H1 (cell line): ENCODE results near the gene TBC1D19. TPM values are rescaled to one million over a fixed set of nuclear protein-coding genes. Genes with fewer than 3 reads are reported as not detected.

Source experiments
- CTCF ChIA-PET: fragments of 300-600 bp; sonication (Branson Sonifier 250); formaldehyde crosslinking; loops from one replicate; lab custom pipeline; 2021; ENCODE audit not compliant: partially characterized antibody; lab: Charles Lee
- POLR2A ChIA-PET: fragments of 300-600 bp; sonication (Branson Sonifier 250); formaldehyde crosslinking; loops from one replicate; lab custom pipeline; 2021; ENCODE audit warnings: inconsistent platforms; ENCODE audit not compliant: partially characterized antibody; lab: Charles Lee
- DNase-seq, 2 experiments: peaks; one replicate each; pipeline versions ENCODE4 v3.0.0 to v3.0.0-alpha.2; 2010 to 2022; ENCODE audit warnings: low spot score in 2 of 2, low read depth in 1 of 2, mixed read lengths in 1 of 2
- FAIRE-seq: peaks from 2 replicates; lab custom pipeline; 2011; peaks lifted over from hg19 to GRCh38; lab: Jason Lieb, UNC
- H2AFZ ChIP-seq: 2 replicates; pipeline ENCODE4 v1.8.1; 2012; ENCODE audit warnings: low read length, inconsistent platforms
- H2AK5ac ChIP-seq: 2 replicates; pipeline ENCODE4 v1.6.1; 2013; ENCODE audit warnings: low read depth, low read length
- H2BK120ac ChIP-seq: replicated peaks from 2 replicates; pipeline ENCODE3; 2013; ENCODE audit warnings: low read depth, low read length, inconsistent platforms
- H2BK12ac ChIP-seq: 2 replicates; pipeline ENCODE4 v1.6.1; 2013; ENCODE audit warnings: low read depth, low read length
- H2BK15ac ChIP-seq: 2 replicates; pipeline ENCODE4 v1.6.1; 2013; ENCODE audit warnings: low read length
- H2BK20ac ChIP-seq: 2 replicates; pipeline ENCODE4 v1.6.1; 2013; ENCODE audit warnings: low read length
- H2BK5ac ChIP-seq: 2 replicates; pipeline ENCODE4 v1.6.1; 2013; ENCODE audit warnings: low read depth, low read length
- H3K14ac ChIP-seq: 2 replicates; pipeline ENCODE4 v1.6.1; 2013; ENCODE audit warnings: inconsistent platforms; ENCODE audit not compliant: insufficient read length
- H3K18ac ChIP-seq: 2 replicates; pipeline ENCODE4 v1.6.1; 2013; ENCODE audit warnings: low read length; ENCODE audit errors: extremely low read depth
- H3K23ac ChIP-seq: 2 replicates; pipeline ENCODE4 v1.6.1; 2013; ENCODE audit warnings: inconsistent platforms; ENCODE audit not compliant: insufficient read length
- H3K23me2 ChIP-seq: 2 replicates; pipeline ENCODE4 v1.6.1; 2013; ENCODE audit warnings: low read depth, low read length
- H3K27ac ChIP-seq: 2 replicates; pipeline ENCODE4 v1.6.1; 2011; ENCODE audit warnings: low read depth, low read length, inconsistent platforms
- H3K27me3 ChIP-seq, 4 experiments: replicated peaks in 1 of 4; 1 replicate in 1 of 4; 2 replicates in 3 of 4; pipeline versions ENCODE4 v1.6.1 to v1.8.1; 2011 to 2013; ENCODE audit warnings: low read length in 3 of 4, mild to moderate bottlenecking in 3 of 4, inconsistent platforms in 2 of 4, mixed read lengths in 2 of 4, moderate library complexity in 1 of 4; ENCODE audit not compliant: control insufficient read depth in 3 of 4, insufficient read depth in 3 of 4; ENCODE audit errors: extremely low read depth in 1 of 4
- H3K36me3 ChIP-seq, 4 experiments: 2 replicates each; pipeline versions ENCODE4 v1.6.1 to v1.8.1; 2011 to 2013; ENCODE audit warnings: mild to moderate bottlenecking in 4 of 4, low read length in 3 of 4, moderate library complexity in 2 of 4, control low read depth in 1 of 4, inconsistent platforms in 1 of 4; ENCODE audit not compliant: insufficient read depth in 4 of 4, control insufficient read depth in 2 of 4
- H3K4ac ChIP-seq: replicated peaks from 2 replicates; pipeline ENCODE3; 2013; ENCODE audit warnings: low read length, low read depth, mixed read lengths, inconsistent platforms; ENCODE audit not compliant: insufficient read length
- H3K4me1 ChIP-seq, 4 experiments: replicated peaks in 1 of 4; 1 replicate in 1 of 4; 2 replicates in 3 of 4; pipeline versions ENCODE4 v1.6.1 to v1.8.1; 2011 to 2013; ENCODE audit warnings: low read length in 3 of 4, inconsistent platforms in 2 of 4, mixed read lengths in 1 of 4; ENCODE audit not compliant: insufficient read depth in 4 of 4, control insufficient read depth in 3 of 4
- H3K4me2 ChIP-seq, 2 experiments: 2 replicates each; pipeline versions ENCODE4 v1.6.1 to v1.8.1; 2011 to 2013; ENCODE audit warnings: low read depth in 2 of 2, low read length in 2 of 2, control low read depth in 1 of 2, inconsistent platforms in 1 of 2, mild to moderate bottlenecking in 1 of 2; ENCODE audit not compliant: insufficient read depth in 1 of 2
- H3K4me3 ChIP-seq, 4 experiments: fragments of 200-600, 300-600 bp in 1 of 4; sonication (generic), shearing (Covaris generic), sonication (Bioruptor Twin) in 1 of 4; 2 replicates each; pipeline versions ENCODE4 v1.5.1 to v1.8.1; 2011 to 2016; ENCODE audit warnings: low read length in 4 of 4, low read depth in 3 of 4, control low read depth in 2 of 4, inconsistent platforms in 2 of 4, mild to moderate bottlenecking in 2 of 4, mixed read lengths in 1 of 4, moderate library complexity in 1 of 4; ENCODE audit not compliant: insufficient read depth in 2 of 4; ENCODE audit errors: extremely low read depth in 1 of 4
- H3K56ac ChIP-seq: replicated peaks from 2 replicates; pipeline ENCODE3; 2013; ENCODE audit warnings: low read depth, mild to moderate bottlenecking, mixed read lengths, low read length, inconsistent platforms; ENCODE audit not compliant: insufficient read length
- H3K79me1 ChIP-seq: 2 replicates; pipeline ENCODE4 v1.6.1; 2013; ENCODE audit warnings: low read depth, low read length, control low read depth
- H3K79me2 ChIP-seq, 2 experiments: 2 replicates each; pipeline versions ENCODE4 v1.6.1 to v1.8.1; 2012 to 2013; ENCODE audit warnings: low read length in 2 of 2, mild to moderate bottlenecking in 2 of 2, inconsistent platforms in 1 of 2; ENCODE audit not compliant: insufficient read depth in 2 of 2, control insufficient read depth in 1 of 2
- H3K9ac ChIP-seq, 4 experiments: replicated peaks in 1 of 4; 1 replicate in 1 of 4; 2 replicates in 3 of 4; pipeline versions ENCODE4 v1.6.1 to v1.8.1; 2011 to 2013; ENCODE audit warnings: low read depth in 3 of 4, low read length in 3 of 4, control low read depth in 2 of 4, mild to moderate bottlenecking in 2 of 4, moderate library complexity in 2 of 4, inconsistent platforms in 1 of 4; ENCODE audit errors: extremely low read depth in 1 of 4
- H3K9me3 ChIP-seq, 2 experiments: 2 replicates each; pipeline versions ENCODE4 v1.6.1 to v1.8.1; 2012 to 2013; ENCODE audit warnings: mild to moderate bottlenecking in 2 of 2, moderate library complexity in 2 of 2, control low read depth in 1 of 2, inconsistent platforms in 1 of 2, low read depth in 1 of 2, low read length in 1 of 2, mixed read lengths in 1 of 2; ENCODE audit not compliant: insufficient read depth in 2 of 2
- H4K20me1 ChIP-seq, 2 experiments: replicated peaks in 1 of 2; 2 replicates each; pipeline versions ENCODE3 to v1.8.1; 2011 to 2013; ENCODE audit warnings: inconsistent platforms in 2 of 2, low read length in 2 of 2, mild to moderate bottlenecking in 1 of 2; ENCODE audit not compliant: insufficient read depth in 2 of 2, control insufficient read depth in 1 of 2
- H4K5ac ChIP-seq: 2 replicates; pipeline ENCODE4 v1.6.1; 2013; ENCODE audit warnings: low read length, low read depth, mixed read lengths, inconsistent platforms; ENCODE audit not compliant: insufficient read length
- H4K8ac ChIP-seq: 2 replicates; pipeline ENCODE4 v1.8.0; 2013; ENCODE audit warnings: mild to moderate bottlenecking, moderate library complexity, low read length, inconsistent platforms; ENCODE audit not compliant: insufficient read depth; ENCODE audit errors: extremely low read depth
- H4K91ac ChIP-seq: replicated peaks from 2 replicates; pipeline ENCODE3; 2013; ENCODE audit warnings: low read length, mixed read lengths, inconsistent platforms; ENCODE audit not compliant: insufficient read length
- CREB1 ChIP-seq: IDR thresholded peaks from 2 replicates; pipeline ENCODE4 v1.6.1; 2012; ENCODE audit warnings: inconsistent platforms
- CTBP2 ChIP-seq: IDR thresholded peaks from 2 replicates; pipeline ENCODE4 v1.7.0; 2011; ENCODE audit warnings: borderline replicate concordance, mild to moderate bottlenecking, moderate library complexity, mixed read lengths, low read length; ENCODE audit not compliant: insufficient read depth, insufficient read length
- GABPA ChIP-seq: IDR thresholded peaks from 2 replicates; pipeline ENCODE4 v1.6.1; 2011; ENCODE audit warnings: mild to moderate bottlenecking, low read length, moderate library complexity, borderline replicate concordance; ENCODE audit not compliant: insufficient read depth
- HDAC6 ChIP-seq: IDR thresholded peaks from one replicate; pipeline ENCODE4 v1.7.1; 2012; ENCODE audit warnings: low read depth, mild to moderate bottlenecking, inconsistent platforms, low read length, moderate library complexity
- JUND ChIP-seq: IDR thresholded peaks from 2 replicates; pipeline ENCODE4 v1.6.1; 2011; ENCODE audit warnings: mild to moderate bottlenecking, improper control_type of control experiment, low read length
- NRF1 ChIP-seq: IDR thresholded peaks from 2 replicates; pipeline ENCODE4 v1.6.1; 2011; ENCODE audit warnings: mild to moderate bottlenecking, low read depth, low read length, improper control_type of control experiment
- PHF8 ChIP-seq: fragments of 200-600 bp; sonication (generic); conservative IDR thresholded peaks from 2 replicates; pipeline ENCODE4 v1.7.1; 2012; ENCODE audit warnings: low read depth, mild to moderate bottlenecking, inconsistent platforms, low read length, moderate library complexity
- RAD21 ChIP-seq, 2 experiments: IDR thresholded peaks in 1 of 2; conservative IDR thresholded peaks in 1 of 2; 2 replicates each; pipeline ENCODE4 v1.6.1; 2011; ENCODE audit warnings: low read depth in 2 of 2, low read length in 2 of 2, improper control_type of control experiment in 1 of 2, inconsistent platforms in 1 of 2, mild to moderate bottlenecking in 1 of 2, moderate library complexity in 1 of 2
- SAP30 ChIP-seq: fragments of 300-600 bp; sonication (generic); IDR thresholded peaks from 2 replicates; pipeline ENCODE4 v1.7.1; 2012; ENCODE audit warnings: low read length, moderate library complexity, mild to moderate bottlenecking, inconsistent platforms; ENCODE audit not compliant: insufficient read depth, insufficient replicate concordance
- TAF7 ChIP-seq: optimal IDR thresholded peaks from 2 replicates; pipeline ENCODE3; 2011; ENCODE audit warnings: low read depth, mild to moderate bottlenecking, inconsistent platforms, low read length, moderate library complexity, borderline replicate concordance
- TBP ChIP-seq: IDR thresholded peaks from 2 replicates; pipeline ENCODE4 v1.6.1; 2011; ENCODE audit warnings: low read depth, low read length, improper control_type of control experiment
- ZNF274 ChIP-seq: IDR thresholded peaks from 2 replicates; pipeline ENCODE4 v1.7.0; 2012; ENCODE audit warnings: low read length, borderline replicate concordance; ENCODE audit errors: extremely low read depth
- WGBS, 2 experiments: shearing (Covaris generic) in 1 of 2; methylation state at CpG; one replicate each; pipeline versions ENCODE4 v1.1.6 to v1.1.7; 2013 to 2015; ENCODE audit warnings: low lambda C conversion rate in 2 of 2, mixed read lengths in 2 of 2, inconsistent platforms in 1 of 2, low coverage in 1 of 2, missing lambda C conversion rate in 1 of 2; ENCODE audit not compliant: insufficient replicate concordance in 2 of 2, insufficient coverage in 1 of 2, insufficient read length in 1 of 2; ENCODE audit errors: extremely low coverage in 1 of 2, missing lambda C conversion rate in 1 of 2; 5-methylcytosine and 5-hydroxymethylcytosine counted together
- polyA plus RNA-seq, 7 experiments: library from polyadenylated mRNA; depleted of rRNA in 3 of 7; stranded (reverse) in 5 of 7; unstranded in 2 of 7; fragments of >200 nt in 5 of 7; fragments of 200-250 nt in 2 of 7; gene quantifications; 1 replicate in 5 of 7; 2 replicates in 1 of 7; 4 replicates in 1 of 7; pipeline versions ENCODE4 v1.2.1 to v1.2.3, GENCODE V29; 2011 to 2013; ENCODE audit warnings: missing spikeins in 2 of 7, mixed read lengths in 2 of 7
- total RNA-seq: library from RNA; stranded (reverse); fragmentation: NEBNext Ultra II Directional; extraction: Animal tissue kit (Norgen Biotek cat#: 25700); gene quantifications from 2 replicates; pipeline ENCODE4 v1.2.1, GENCODE V29; 2021

The TBC1D19 gene
- total and polyA plus RNA-seq, 2 of the 8 experiments (the other 6 are each of a cell fraction or from before 2014, with no cell fraction given) = 1.9 to 3.5 TPM

- H3K36me3 ChIP-seq = no peaks in the 10 kb centered on the region
- no peaks in the 10 kb centered on the region for H3K27me3 ChIP-seq
- H2BK20ac ChIP-seq = no peak overlapping the region
- H3K56ac ChIP-seq = no peak overlapping the region
- H3K4ac ChIP-seq = no peak overlapping the region
- no peak overlapping the region for H4K5ac ChIP-seq
- H2BK5ac ChIP-seq = no peak overlapping the region
- WGBS, 2 experiments = 90% methylated on average over 5 of the region's 5 CpGs; no CpG with 5 or more reads in 1 of the 2 experiments
- no peak overlapping the region for H3K4me3 ChIP-seq
- H2BK120ac ChIP-seq = no peak overlapping the region
- H2AK5ac ChIP-seq = no peak overlapping the region
- no peaks in the 10 kb centered on the region for H3K9me3 ChIP-seq
- DNase-seq = no peak
- H2BK12ac ChIP-seq = no peak overlapping the region
- H3K23ac ChIP-seq = no peak overlapping the region
- H3K79me2 ChIP-seq = no peaks in the 10 kb centered on the region
- no peaks in the 10 kb centered on the region for H3K23me2 ChIP-seq
- peaks cover 0 to 4% (median 0%) of the 10 kb centered on the region in 4 experiments; a peak in 1 of 7 replicates for H3K4me1 ChIP-seq
- CTCF ChIA-PET = no interaction called here
- H4K20me1 ChIP-seq = no peaks in the 10 kb centered on the region
- no peak overlapping the region for H3K4me2 ChIP-seq
- no peak overlapping the region for H3K14ac ChIP-seq
- no peak overlapping the region for H2AFZ ChIP-seq
- H3K79me1 ChIP-seq = no peaks in the 10 kb centered on the region
- H3K18ac ChIP-seq = no peak overlapping the region
- POLR2A ChIA-PET = no interaction called here
- FAIRE-seq = no peak
- H2BK15ac ChIP-seq = no peak overlapping the region
- H4K91ac ChIP-seq = no peak overlapping the region
- no peak overlapping the region for H4K8ac ChIP-seq
- H3K9ac ChIP-seq = no peak overlapping the region
- no peak overlapping the region for H3K27ac ChIP-seq
- TF ChIP-seq NRF1 = no peak
- no peak for TF ChIP-seq CTBP2
- no peak for TF ChIP-seq TBP
- TF ChIP-seq SAP30 = no peak
- no peak for TF ChIP-seq ZNF274
- TF ChIP-seq HDAC6 = no peak
- TF ChIP-seq TAF7 = no peak
- no peak for TF ChIP-seq GABPA
- no peak for TF ChIP-seq PHF8
- no peak for TF ChIP-seq RAD21 (IDR thresholded peaks at IDR 0.05 in 1 of 2, conservative IDR thresholded peaks at IDR 0.05 in 1 of 2; ENCODE audit: low read depth in 2 of 2, low read length in 2 of 2)
- no peak for TF ChIP-seq JUND
- no peak for TF ChIP-seq CREB1
Observed at GRCh38 chr4:26594371-26594770, 10.5 kb downstream of the TBC1D19 start.
